Psoas muscle (tissue), 8 donors: ENCODE results near the gene SCN1A. TPM values are rescaled to one million over a fixed set of nuclear protein-coding genes. Genes with fewer than 3 reads are reported as not detected.

Experiments used
- ATAC-seq, 4 donors: fragments of 200-7000 bp; cut with Tn5 transposase; one replicate each; pipeline ENCODE4 v1.9.1; 2020; ENCODE audit warnings: moderate library complexity in 3 of 4, mild to moderate bottlenecking in 2 of 4
- DNase-seq, 2 donors: peaks; one replicate each; pipeline ENCODE4 v3.0.0-alpha.2; 2020
- H3K27ac ChIP-seq: fragments of 200-600 bp; one replicate; pipeline ENCODE4 v1.8.0; 2022
- H3K27me3 ChIP-seq, 3 donors: fragments of 200-600 bp in 1 of 3; one replicate each; pipeline versions ENCODE4 v1.6.1 to v1.8.0; 2013 to 2022; ENCODE audit warnings: low read length in 2 of 3, mild to moderate bottlenecking in 2 of 3, moderate library complexity in 1 of 3; ENCODE audit not compliant: insufficient read depth in 3 of 3
- H3K36me3 ChIP-seq, 2 donors: fragments of 200-600 bp in 1 of 2; one replicate each; pipeline versions ENCODE4 v1.6.1 to v1.8.0; 2013 to 2022; ENCODE audit warnings: low read depth in 1 of 2, mild to moderate bottlenecking in 1 of 2, moderate library complexity in 1 of 2; ENCODE audit not compliant: insufficient read depth in 1 of 2
- H3K4me1 ChIP-seq: fragments of 200-600 bp; one replicate; pipeline ENCODE4 v1.8.0; 2022
- H3K4me3 ChIP-seq: fragments of 200-600 bp; one replicate; pipeline ENCODE4 v1.8.0; 2022; ENCODE audit warnings: mild to moderate bottlenecking
- H3K9me3 ChIP-seq: fragments of 200-600 bp; one replicate; pipeline ENCODE4 v1.8.0; 2022
- CTCF ChIP-seq: fragments of 200-600 bp; IDR thresholded peaks from one replicate; pipeline ENCODE4 v1.8.0; 2022; ENCODE audit warnings: antibody characterized with exemption
- WGBS, 3 donors: extraction: QIAGEN DNeasy Blood & Tissue Kit; methylation state at CpG; one replicate each; pipeline versions ENCODE4 v1.1.6 to v1.1.7; 2013; 5-methylcytosine and 5-hydroxymethylcytosine counted together
- intact Hi-C, 2 donors: fragments of 100-400 bp; cut with DNase I; formaldehyde crosslinking; loops; one replicate each; pipeline versions ENCODE4 v1.11.0 to v1.14.2; 2022
- polyA plus RNA-seq, 3 donors: library from polyadenylated mRNA; stranded (reverse); fragments of 200-250 nt; gene quantifications; one replicate each; pipeline ENCODE4 v1.2.3, GENCODE V29; 2013
- total RNA-seq, 4 donors: library from RNA; stranded (reverse); fragmentation: NEBNext Ultra II Directional in 2 of 4; extraction: Animal tissue kit (Norgen Biotek cat#: 25700) in 2 of 4; gene quantifications; one replicate each; pipeline versions ENCODE4 v1.2.1 to v1.2.4, GENCODE V29; 2021 to 2023
- donor health status: healthy with polysubstance abuse.
- donor health status: DM: no; HTN: no; CAD: no; lungs with moderate emphysema.
- donor health status: Bipolar disorder and iron deficiency.
- donor health status: healthy.
- donor health status: DM: yes; HTN: yes; CAD: no.
- donor health status: DM: no; HTN: no; CAD: no.
- donor health status: DM: no; HTN: no; CAD: no.
- donor health status: DM: yes; HTN: yes; CAD: no.

SCN1A gene
- total and polyA plus RNA-seq, 7 donors, result 0.01 TPM; not detected in 6

DNA sequence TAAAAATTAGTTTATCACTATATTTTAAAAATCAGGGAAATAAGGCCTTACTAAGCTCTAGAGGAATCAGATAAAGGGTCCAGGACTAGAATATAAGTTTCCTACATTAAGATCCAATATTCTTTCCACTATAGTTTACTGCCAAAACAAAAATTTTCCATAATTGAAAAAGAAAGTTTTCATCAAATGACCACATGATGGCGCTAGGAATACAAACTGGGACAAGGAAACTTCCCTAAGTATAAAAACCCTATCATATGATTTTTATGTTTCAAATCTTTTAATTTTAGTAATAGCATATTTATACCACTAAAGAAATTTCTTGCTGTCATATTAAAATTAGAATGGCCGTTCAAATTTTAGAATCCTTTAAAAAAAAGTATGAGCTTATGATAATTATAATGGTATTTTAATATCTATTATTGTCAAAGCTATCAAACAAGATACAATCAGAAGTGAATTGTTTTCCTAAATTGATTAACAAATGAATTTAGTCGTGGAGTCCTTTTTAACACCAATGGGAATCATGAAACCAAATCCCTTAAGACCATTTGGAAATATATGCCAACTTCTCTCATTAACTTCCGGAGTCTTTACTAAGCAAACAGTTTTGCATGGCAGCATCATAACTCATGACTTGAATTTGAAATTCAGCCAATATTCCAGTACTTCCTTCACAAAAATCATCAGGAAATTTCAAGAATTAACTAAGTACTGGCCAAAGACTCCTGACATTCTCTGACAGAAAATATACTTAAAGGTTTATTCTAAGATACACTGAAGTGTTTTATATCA is 70.3 kb downstream of the SCN1A start:
- DNase-seq, result no peak
- 8 to 12% (median 9%) methylated on average over 4 of the region's 4 CpGs for WGBS, 3 donors
- no peak overlapping the region for H3K4me3 ChIP-seq
- TF ChIP-seq CTCF, result peak; percentile 51
- no peaks in the 10 kb centered on the region for H3K9me3 ChIP-seq
- no peaks in the 10 kb centered on the region for H3K4me1 ChIP-seq
- H3K27ac ChIP-seq, result no peak overlapping the region
- no peaks in the 10 kb centered on the region for H3K27me3 ChIP-seq
- ATAC-seq, result no peak
- intact Hi-C loops, result loop anchor here (5.0 kb wide), 1 partner anchor 70 kb away; the partner anchor contains the start of gene SCN1A (in 2 of the 2)
- no peaks in the 10 kb centered on the region for H3K36me3 ChIP-seq

- Histone ChIP-seq H3K9me3 (no peaks in the 10 kb centered on the region), H3K4me3 (no peak overlapping the region), H3K27me3 (no peaks in the 10 kb centered on the region), H3K36me3 (no peaks in the 10 kb centered on the region), H3K27ac (no peak overlapping the region), H3K4me1 (no peaks in the 10 kb centered on the region)
- 69 to 78% (median 76%) methylated on average over 5 of the region's 5 CpGs for WGBS, 3 donors
- intact Hi-C loops, result no loop called here
- DNase-seq, result no peak
- TF ChIP-seq CTCF, result no peak
- ATAC-seq, result no peak
Measured at GRCh38 chr2:166044853-166045483, 82.9 kb downstream of the SCN1A start.

- Histone ChIP-seq H3K27ac (no peak overlapping the region), H3K4me1 (no peaks in the 10 kb centered on the region), H3K36me3 (no peaks in the 10 kb centered on the region), H3K4me3 (no peak overlapping the region), H3K9me3 (no peaks in the 10 kb centered on the region), H3K27me3 (no peaks in the 10 kb centered on the region)
- no peak for TF ChIP-seq CTCF
- DNase-seq (no peak), ATAC-seq (no peak)
- intact Hi-C loops, result no loop called here
Measured at GRCh38 chr2:166042768-166043390, 84.9 kb downstream of the SCN1A start.

DNA sequence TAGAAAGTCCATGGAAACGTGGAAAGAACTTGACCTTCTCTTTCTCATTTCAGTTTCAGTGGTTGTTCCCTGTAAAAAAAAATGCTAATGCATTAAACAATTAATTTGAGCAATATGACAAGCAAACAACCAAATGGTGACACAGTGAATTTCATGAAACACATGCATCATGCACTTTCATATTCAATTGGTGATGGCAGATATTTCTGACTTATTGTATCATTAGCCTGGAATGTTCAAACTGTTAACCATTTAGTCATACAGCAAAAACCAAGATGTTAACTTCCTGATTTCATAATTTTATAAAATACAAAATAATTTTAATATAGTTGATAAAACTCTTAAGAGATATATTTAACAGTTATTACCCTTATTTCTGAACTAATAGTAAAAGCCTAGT is 85.5 kb downstream of the SCN1A start:
- 58 to 62% (median 59%) methylated on average over 1 of the region's 1 CpG for WGBS, 3 donors

More for the DNA sequence above, 85.5 kb downstream of the SCN1A start:
- Histone ChIP-seq H3K36me3 (no peaks in the 10 kb centered on the region), H3K27me3 (no peaks in the 10 kb centered on the region), H3K4me1 (no peaks in the 10 kb centered on the region), H3K4me3 (no peak overlapping the region), H3K9me3 (no peaks in the 10 kb centered on the region), H3K27ac (no peak overlapping the region)
- intact Hi-C loops, result no loop called here
- ATAC-seq (no peak), DNase-seq (no peak)
- no peak for TF ChIP-seq CTCF
